H54 (cell line): ENCODE data around the gene ZC3H15.
"Not testable (repeated sequence)": the region's sequence is repeated elsewhere in the genome, so short reads cannot be mapped to it uniquely, and the experiment has no call there.

Experiments
- DNase-seq: peaks from one replicate; pipeline ENCODE4 v3.0.0; 2011; ENCODE audit warnings: low spot score, mixed read lengths; ENCODE audit not compliant: insufficient read length
- FAIRE-seq: peaks from 3 replicates; lab custom pipeline; 2011; peaks lifted over from hg19 to GRCh38; lab: Jason Lieb, UNC
- POLR2A ChIP-seq: IDR thresholded peaks from 2 replicates; pipeline ENCODE4 v1.6.1; 2011; ENCODE audit warnings: low read depth, mild to moderate bottlenecking, low read length

The ZC3H15 gene

DNA sequence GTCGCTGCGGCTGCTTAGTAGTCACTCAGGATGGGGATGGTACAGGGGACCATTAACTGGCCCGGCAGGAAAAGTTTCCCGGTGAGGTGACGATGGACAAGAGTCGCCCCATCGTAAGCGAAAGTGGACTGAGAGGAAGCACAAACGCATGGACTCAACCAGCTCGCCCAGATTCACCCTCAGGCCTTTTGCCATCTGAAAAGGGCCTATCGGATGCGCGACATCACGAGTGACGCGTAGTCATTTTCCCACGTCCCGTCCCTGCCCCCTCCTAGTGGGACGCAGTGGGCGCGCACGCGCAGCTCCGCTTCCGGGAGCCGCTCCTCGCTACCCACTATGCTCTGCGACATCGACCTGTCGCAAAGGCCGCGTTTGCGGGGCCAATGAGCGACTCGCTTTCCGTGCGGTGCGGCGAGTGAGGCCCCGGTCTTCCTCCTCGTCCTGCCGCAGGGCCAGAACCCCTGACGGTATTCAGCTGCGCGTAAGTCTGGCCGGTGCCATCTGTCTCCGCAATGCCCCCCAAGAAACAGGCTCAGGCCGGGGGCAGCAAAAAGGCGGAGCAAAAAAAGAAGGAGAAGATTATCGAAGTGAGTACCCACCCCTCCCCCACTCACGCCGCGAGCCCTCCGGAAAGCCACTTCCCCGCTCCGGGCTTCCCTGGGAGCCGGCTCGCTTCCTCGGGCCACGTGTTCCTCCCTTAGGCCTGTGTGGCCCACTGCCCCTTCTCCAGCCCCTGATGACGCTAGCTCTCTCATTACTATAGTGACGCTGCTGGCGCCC is at the start of gene ZC3H15:
ZC3H15 (plus strand) TSS at position 390 of the 780 bp plus-strand sequence; CDS start at position 513, 123 bp downstream.
- FAIRE-seq = peak; percentile 100

GRCh38 chr2:186437719-186438118 is 48.3 kb upstream of the ZC3H15 start:
- DNase-seq (no peak), FAIRE-seq (no peak)

More for the DNA sequence above, at the start of gene ZC3H15:
- peak; percentile 68 for TF ChIP-seq POLR2A
- peak; percentile 77 for DNase-seq

DNA sequence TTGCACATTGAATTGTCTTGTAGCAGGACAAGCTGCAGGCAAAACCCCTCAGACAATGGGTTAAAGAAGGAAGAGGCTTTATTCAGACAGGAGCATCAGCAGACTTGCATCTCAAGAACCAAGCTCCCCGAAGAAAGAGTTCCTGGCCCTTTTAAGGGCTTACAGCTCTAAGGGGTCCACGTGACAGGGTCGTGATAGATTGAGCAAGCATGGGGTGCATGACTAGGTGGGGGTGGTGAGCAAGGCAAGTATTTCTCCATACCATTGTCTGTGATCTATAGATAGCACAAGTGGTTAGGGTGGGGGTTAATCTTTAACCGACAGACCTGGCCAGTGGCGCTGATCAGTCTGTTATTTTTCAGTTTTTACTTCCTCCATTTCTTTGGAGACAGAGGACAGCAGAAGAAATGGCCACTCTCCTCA is 46.4 kb upstream of the ZC3H15 start:
- DNase-seq, FAIRE-seq: not testable (repeated sequence)

More at GRCh38 chr2:186437719-186438118, 48.3 kb upstream of the ZC3H15 start:
- no peak for TF ChIP-seq POLR2A

GRCh38 chr2:186440506-186440905 is 45.6 kb upstream of the ZC3H15 start:
- no peak for FAIRE-seq
- no peak for DNase-seq
- no peak for TF ChIP-seq POLR2A

DNA sequence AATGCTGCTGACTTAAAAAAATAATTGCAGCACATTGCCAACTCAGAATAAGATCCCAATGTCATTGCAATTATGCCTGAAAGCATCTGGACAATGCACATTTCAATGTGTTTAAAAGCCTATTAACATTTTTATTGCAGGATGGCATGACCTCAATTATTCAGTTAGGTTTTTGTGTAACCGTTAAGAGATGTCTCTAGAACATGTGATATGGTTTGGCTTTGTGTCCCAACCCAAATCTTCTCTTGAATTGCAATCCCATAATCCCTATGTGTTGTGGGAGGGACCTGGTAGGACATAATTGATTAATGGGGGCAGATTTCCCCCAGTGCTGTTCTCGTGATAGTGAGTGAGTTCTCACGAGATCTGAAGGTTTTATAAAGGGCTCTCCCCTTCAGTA is 43.2 kb upstream of the ZC3H15 start:
- DNase-seq = no peak
- FAIRE-seq = peak; percentile 58
- no peak for TF ChIP-seq POLR2A

DNA sequence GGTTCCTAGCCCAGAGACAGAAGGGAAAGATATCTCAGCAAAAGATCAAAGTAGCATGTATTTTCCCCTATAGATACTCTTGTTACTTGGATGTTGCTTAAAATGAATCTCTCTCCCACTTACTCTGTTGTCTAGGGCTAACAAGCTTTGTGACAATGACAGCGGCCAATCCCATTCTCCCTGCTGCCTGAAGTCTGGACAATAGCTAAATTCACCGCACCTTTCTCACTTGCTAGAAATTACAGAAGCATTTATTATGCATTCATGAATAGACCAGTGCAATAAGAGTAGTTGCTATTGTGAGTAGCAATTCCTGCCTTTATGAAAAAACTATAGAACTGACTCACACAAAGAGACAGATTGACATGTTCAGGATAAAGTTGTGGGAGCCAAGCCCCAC is 42.2 kb upstream of the ZC3H15 start:
- no peak for TF ChIP-seq POLR2A
- DNase-seq (no peak), FAIRE-seq (no peak)

DNA sequence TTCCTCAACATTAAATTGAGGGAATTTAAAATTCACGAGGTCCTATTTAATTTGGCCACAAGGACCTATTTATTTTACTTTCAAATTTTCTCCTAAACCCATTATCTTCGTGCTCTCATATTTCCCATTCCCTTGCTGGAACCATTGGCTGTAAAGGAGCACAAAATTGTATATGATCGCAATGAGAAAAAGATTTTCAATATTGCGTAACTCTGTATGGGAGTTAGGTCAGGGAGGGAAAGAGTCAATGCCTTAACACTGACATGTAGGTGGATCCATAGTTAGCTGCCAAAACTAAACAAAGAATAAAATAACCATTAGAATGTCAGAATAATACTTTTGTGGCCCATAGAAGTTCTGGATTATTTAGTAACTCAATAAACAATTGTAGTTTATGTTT is 40.6 kb upstream of the ZC3H15 start:
- no peak for DNase-seq
- no peak for TF ChIP-seq POLR2A
- FAIRE-seq = no peak

DNA sequence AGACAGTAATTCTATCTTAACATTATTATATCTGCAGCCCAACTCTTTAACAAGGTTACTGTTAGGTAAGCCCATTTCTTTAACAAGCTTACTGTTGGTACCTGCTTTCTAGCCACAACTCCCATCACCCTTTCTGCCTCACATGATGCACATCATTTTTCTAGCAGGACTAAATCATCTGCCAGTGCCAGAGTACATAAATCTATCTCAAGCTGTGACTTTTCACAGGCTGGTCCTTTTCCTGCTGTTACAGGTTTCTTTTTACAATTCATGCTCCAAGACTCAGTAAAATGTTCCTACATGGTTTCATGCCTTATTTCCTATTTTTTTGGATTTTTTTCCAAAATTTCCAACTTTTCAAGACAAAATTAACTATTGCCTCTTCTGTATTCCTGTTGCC is 30.4 kb upstream of the ZC3H15 start:
- DNase-seq = no peak
- no peak for FAIRE-seq
- TF ChIP-seq POLR2A = no peak

DNA sequence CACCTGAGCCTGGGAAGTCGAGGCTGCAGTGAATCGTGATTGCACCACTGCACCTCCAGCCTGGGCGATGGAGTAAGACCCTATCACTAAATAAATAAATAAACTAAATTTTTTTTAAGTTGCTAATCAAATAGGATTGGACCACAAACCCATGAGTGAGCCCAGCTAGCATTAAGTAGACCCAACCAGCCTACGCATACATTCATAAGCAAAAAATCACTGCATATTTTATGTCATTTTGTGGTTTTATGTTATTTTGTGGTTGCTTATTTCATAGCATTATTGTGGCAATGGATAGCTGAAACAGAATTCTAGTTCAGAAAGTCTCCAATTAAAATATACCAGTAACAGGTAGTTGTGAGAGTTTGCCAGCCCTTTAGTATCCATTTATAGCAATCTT is 29.1 kb upstream of the ZC3H15 start:
- DNase-seq = peak; percentile 4
- TF ChIP-seq POLR2A = no peak
- FAIRE-seq = peak; percentile 95

- FAIRE-seq (no peak), DNase-seq (no peak)
Measured at GRCh38 chr2:186457908-186458307, 28.2 kb upstream of the ZC3H15 start.

GRCh38 chr2:186459009-186459408 is 27.1 kb upstream of the ZC3H15 start:
- TF ChIP-seq POLR2A = no peak
- FAIRE-seq (no peak), DNase-seq (no peak)

More at GRCh38 chr2:186457908-186458307, 28.2 kb upstream of the ZC3H15 start:
- no peak for TF ChIP-seq POLR2A

DNA sequence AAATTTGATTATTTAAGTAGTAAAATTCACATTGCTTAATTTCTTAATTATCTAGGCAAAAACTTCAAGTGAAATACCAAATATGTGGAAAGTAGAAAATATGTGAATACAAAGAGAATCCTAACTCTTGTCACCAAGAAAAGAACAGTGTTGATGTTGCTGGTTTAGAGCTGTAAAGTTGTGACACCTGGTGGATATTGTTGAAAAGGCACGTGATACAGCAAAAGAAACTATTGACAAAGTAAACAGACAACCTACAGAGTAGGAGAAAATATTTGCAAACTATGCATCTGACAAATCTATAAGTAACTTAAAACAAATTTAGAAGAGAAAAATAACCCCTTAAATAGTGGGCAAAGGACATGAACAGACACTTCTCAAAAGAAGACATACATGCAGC is 25.6 kb upstream of the ZC3H15 start:
- FAIRE-seq = peak; percentile 94
- DNase-seq = no peak
- no peak for TF ChIP-seq POLR2A

- TF ChIP-seq POLR2A = no peak
- FAIRE-seq (no peak), DNase-seq (no peak)
Measured at GRCh38 chr2:186466743-186467142, 19.3 kb upstream of the ZC3H15 start.

DNA sequence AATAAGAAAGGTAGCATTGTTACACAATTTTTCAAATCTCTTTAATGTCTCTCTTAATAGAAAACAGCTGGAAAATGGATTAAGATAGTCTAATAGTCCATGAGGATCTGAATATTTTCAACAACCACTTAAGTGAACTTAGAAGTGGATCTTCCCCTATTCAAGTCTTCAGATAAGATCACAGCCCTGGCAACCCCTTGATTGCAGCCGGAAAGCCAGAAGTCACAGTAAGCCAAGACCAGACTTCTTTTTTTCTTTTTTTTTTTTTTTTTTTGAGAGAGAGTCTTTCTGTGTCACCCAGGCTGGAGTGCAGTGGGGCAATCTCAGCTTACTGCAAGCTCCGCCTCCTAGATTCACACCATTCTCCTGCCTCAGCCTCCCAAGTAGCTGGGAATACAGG is 18.6 kb upstream of the ZC3H15 start:
- no peak for DNase-seq
- no peak for FAIRE-seq
- no peak for TF ChIP-seq POLR2A

DNA sequence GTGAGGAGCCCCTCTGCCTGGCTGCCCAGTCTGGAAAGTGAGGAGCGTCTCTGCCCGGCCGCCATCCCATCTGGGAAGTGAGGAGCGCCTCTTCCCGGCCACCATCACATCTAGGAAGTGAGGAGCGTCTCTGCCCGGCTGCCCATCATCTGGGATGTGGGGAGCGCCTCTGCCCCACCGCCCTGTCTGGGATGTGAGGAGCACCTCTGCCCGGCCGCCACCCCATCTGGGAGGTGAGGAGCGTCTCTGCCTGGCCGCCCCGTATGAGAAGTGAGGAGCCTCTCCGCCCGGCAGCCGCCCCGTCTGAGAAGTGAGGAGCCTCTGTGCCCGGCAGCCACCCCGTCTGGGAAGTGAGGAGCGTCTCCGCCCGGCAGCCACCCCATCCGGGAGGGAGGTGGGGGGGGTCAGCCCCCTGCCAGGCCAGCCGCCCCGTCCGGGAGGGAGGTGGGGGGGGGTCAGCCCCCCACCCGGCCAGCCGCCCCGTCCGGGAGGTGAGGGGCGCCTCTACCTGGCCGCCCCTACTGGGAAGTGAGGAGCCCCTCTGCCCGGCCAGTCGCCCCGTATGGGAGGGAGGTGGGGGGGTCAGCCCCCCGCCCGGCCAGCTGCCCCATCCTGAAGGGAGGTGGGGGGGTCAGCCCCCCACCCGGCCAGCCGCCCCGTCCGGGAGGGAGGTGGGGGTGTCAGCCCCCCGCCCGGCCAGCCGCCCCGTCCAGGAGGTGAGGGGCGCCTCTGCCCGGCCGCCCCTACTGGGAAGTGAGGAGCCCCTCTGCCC is 13.2 kb upstream of the ZC3H15 start:
- FAIRE-seq, DNase-seq: not testable (repeated sequence)

DNA sequence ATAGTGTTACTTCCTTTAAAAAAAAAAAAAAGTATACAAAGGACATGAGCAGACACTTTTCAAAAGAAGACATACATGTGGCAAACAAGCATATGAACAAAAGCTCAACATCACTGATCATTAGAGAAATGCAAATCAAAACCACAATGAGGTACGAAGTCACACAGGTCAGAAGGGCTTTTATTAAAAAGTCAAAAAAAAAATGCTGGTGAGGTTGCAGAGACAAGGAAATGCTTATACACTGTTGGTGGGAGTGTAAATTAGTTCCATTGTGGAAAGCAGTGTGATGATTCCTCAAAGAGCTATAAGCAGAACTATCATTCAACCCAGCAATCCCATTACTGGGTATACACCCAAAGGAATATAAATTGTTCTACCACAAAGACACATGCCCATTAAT is 11.8 kb upstream of the ZC3H15 start:
- not testable (repeated sequence) for FAIRE-seq, DNase-seq
